ACC112 (cell line): ENCODE measurements around the gene CGN.

ENCODE experiments used
- H2AFZ ChIP-seq: fragments of 200-600 bp; sonication (generic); one replicate; pipeline ENCODE4 v1.6.0; 2017; ENCODE audit warnings: antibody characterized with exemption, low read length; ENCODE audit not compliant: unreplicated experiment
- H3K27ac ChIP-seq: fragments of 200-600 bp; sonication (generic); 2 replicates; pipeline ENCODE4 v1.5.1; 2014; ENCODE audit warnings: low read depth, mild to moderate bottlenecking, antibody characterized with exemption, low read length, moderate library complexity
- H3K27me3 ChIP-seq: fragments of 200-600 bp; sonication (generic); 2 replicates; pipeline ENCODE4 v1.6.1; 2014; ENCODE audit warnings: mild to moderate bottlenecking, antibody characterized with exemption, low read length, moderate library complexity, mixed read lengths; ENCODE audit not compliant: insufficient read depth
- H3K36me3 ChIP-seq: fragments of 200-600 bp; sonication (generic); 2 replicates; pipeline ENCODE4 v1.6.1; 2016; ENCODE audit warnings: mild to moderate bottlenecking, antibody characterized with exemption, low read length, moderate library complexity, mixed read lengths; ENCODE audit not compliant: insufficient read depth
- H3K4me1 ChIP-seq: fragments of 200-600 bp; sonication (generic); one replicate; pipeline ENCODE4 v1.6.1; 2016; ENCODE audit warnings: low read length, mixed read lengths; ENCODE audit not compliant: insufficient read depth, unreplicated experiment, control insufficient read depth
- H3K4me3 ChIP-seq: fragments of 200-600 bp; sonication (generic); 2 replicates; pipeline ENCODE4 v1.5.1; 2014; ENCODE audit warnings: mild to moderate bottlenecking, low read depth, low read length
- H3K79me2 ChIP-seq: fragments of 200-600 bp; sonication (generic); one replicate; pipeline ENCODE4 v1.6.0; 2016; ENCODE audit warnings: low read length; ENCODE audit not compliant: control insufficient read depth, unreplicated experiment, insufficient read depth

Gene CGN

GRCh38 chr1:151577173-151577572, 66.0 kb downstream of the CGN start:
- Histone ChIP-seq H3K36me3 (no peaks in the 10 kb centered on the region), H3K27ac (no peak overlapping the region), H3K27me3 (no peaks in the 10 kb centered on the region)

GRCh38 chr1:151578941-151579340, 67.8 kb downstream of the CGN start:
- Histone ChIP-seq H3K4me1 (peaks cover 27% of the 10 kb centered on the region), H3K36me3 (no peaks in the 10 kb centered on the region), H3K79me2 (no peaks in the 10 kb centered on the region), H2AFZ (no peak overlapping the region), H3K4me3 (no peak overlapping the region), H3K27me3 (no peaks in the 10 kb centered on the region), H3K27ac (no peak overlapping the region)

More at GRCh38 chr1:151577173-151577572, 66.0 kb downstream of the CGN start:
- Histone ChIP-seq H3K4me1 (peaks cover 27% of the 10 kb centered on the region), H3K4me3 (no peak overlapping the region), H2AFZ (no peak overlapping the region), H3K79me2 (no peaks in the 10 kb centered on the region)

GRCh38 chr1:151579436-151580225, 68.4 kb downstream of the CGN start:
- Histone ChIP-seq H3K27ac (no peak overlapping the region), H3K4me1 (peaks cover 21% of the 10 kb centered on the region), H3K27me3 (no peaks in the 10 kb centered on the region), H2AFZ (no peak overlapping the region), H3K4me3 (no peak overlapping the region), H3K79me2 (no peaks in the 10 kb centered on the region), H3K36me3 (no peaks in the 10 kb centered on the region)

GRCh38 chr1:151581451-151581850, 70.3 kb downstream of the CGN start:
- Histone ChIP-seq H3K4me1 (peaks cover 10% of the 10 kb centered on the region), H3K36me3 (no peaks in the 10 kb centered on the region), H3K79me2 (no peaks in the 10 kb centered on the region), H3K27ac (no peak overlapping the region), H3K4me3 (no peak overlapping the region), H2AFZ (no peak overlapping the region), H3K27me3 (no peaks in the 10 kb centered on the region)

GRCh38 chr1:151581921-151582320, 70.7 kb downstream of the CGN start:
- no peaks in the 10 kb centered on the region for H3K79me2 ChIP-seq
- no peak overlapping the region for H3K4me3 ChIP-seq
- no peaks in the 10 kb centered on the region for H3K27me3 ChIP-seq
- peaks cover 10% of the 10 kb centered on the region for H3K4me1 ChIP-seq
- no peak overlapping the region for H2AFZ ChIP-seq
- no peak overlapping the region for H3K27ac ChIP-seq
- no peaks in the 10 kb centered on the region for H3K36me3 ChIP-seq

- no peaks in the 10 kb centered on the region for H3K27me3 ChIP-seq
- H3K4me1 ChIP-seq = peaks cover 8% of the 10 kb centered on the region
- H3K4me3 ChIP-seq = no peak overlapping the region
- H3K79me2 ChIP-seq = no peaks in the 10 kb centered on the region
- no peaks in the 10 kb centered on the region for H3K36me3 ChIP-seq
- no peak overlapping the region for H3K27ac ChIP-seq
- H2AFZ ChIP-seq = no peak overlapping the region
Measured at GRCh38 chr1:151583796-151584195, 72.6 kb downstream of the CGN start.

- Histone ChIP-seq H3K4me1 (peaks cover 3% of the 10 kb centered on the region), H3K79me2 (no peaks in the 10 kb centered on the region), H3K36me3 (no peaks in the 10 kb centered on the region), H3K4me3 (no peak overlapping the region), H3K27ac (no peak overlapping the region), H2AFZ (no peak overlapping the region), H3K27me3 (no peaks in the 10 kb centered on the region)
Measured at GRCh38 chr1:151584278-151584677, 73.1 kb downstream of the CGN start.

GRCh38 chr1:151584780-151585179, 73.6 kb downstream of the CGN start:
- Histone ChIP-seq H3K27ac (no peak overlapping the region), H2AFZ (no peak overlapping the region), H3K36me3 (no peaks in the 10 kb centered on the region), H3K4me1 (no peaks in the 10 kb centered on the region), H3K4me3 (no peak overlapping the region), H3K79me2 (no peaks in the 10 kb centered on the region), H3K27me3 (no peaks in the 10 kb centered on the region)

GRCh38 chr1:151585622-151586021, 74.4 kb downstream of the CGN start:
- Histone ChIP-seq H3K36me3 (no peaks in the 10 kb centered on the region), H3K79me2 (no peaks in the 10 kb centered on the region), H3K27ac (no peak overlapping the region), H2AFZ (no peak overlapping the region), H3K4me1 (no peaks in the 10 kb centered on the region), H3K4me3 (no peak overlapping the region), H3K27me3 (no peaks in the 10 kb centered on the region)
